ENCODE measurements around the gene PCBP3.

GRCh38 chr21:45901061-45901690, 257.7 kb downstream of the PCBP3 start:
- TF ChIP-seq CTCF (IDR thresholded peaks at IDR 0.05; ENCODE audit: borderline replicate concordance, extremely low read depth, low read length, poor library complexity, severe bottlenecking), result no peak
- TF ChIP-seq EZH2 (IDR thresholded peaks at IDR 0.05; ENCODE audit: borderline replicate concordance, low read depth, low read length, severe bottlenecking), result no peak
